ENCODE measurements around the gene AP1S3. TPM values are rescaled to one million over a fixed set of nuclear protein-coding genes. Genes with fewer than 3 reads are reported as not detected.

Gene AP1S3
- total and polyA plus RNA-seq, 2 of the 4 experiments (the other 2 are of a cell fraction): 2.5 to 4.1 TPM

DNA sequence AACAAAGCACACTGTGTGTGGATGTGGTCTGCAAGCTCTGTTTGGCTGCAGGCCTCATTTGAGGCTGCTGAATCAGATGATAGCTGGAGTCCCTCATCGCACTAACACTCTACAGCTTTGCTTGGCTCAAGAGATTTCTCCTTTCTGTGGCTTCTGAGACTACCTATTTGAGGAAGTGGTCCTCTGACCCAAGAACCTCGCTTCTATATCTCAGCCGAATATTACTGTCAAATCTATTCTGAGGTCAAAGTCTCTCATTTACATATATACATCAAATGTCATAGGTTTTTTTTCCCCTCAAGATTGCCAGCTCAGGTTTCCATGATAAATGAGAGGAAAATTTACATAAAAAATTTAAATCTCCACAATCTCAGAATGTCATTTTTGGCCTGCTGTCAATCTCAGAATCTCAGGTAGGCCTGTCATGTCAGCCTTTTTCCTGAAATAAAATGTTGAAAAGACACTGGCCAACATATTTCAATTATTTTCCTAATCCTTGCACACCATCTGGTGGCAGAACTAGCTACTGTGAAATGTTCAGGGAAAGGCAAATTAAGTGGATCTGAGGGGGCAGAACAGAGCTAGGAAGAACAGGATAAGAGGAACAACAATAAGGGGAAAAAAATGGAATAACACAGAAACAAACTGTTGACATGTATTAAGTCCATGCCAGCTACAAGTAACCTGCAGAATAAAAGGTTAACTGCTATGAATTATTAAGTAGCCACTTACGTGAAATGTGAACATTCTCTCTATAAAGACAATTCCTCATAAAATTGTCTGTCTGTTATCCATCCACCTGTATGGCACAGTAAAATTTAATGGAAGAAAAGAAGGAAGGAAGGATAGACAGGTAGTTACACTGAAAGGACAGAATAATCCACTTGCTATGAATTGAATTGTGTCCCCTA, 39.3 kb downstream of the AP1S3 start:
- H2AK9ac ChIP-seq (replicated peaks; ENCODE audit: low read depth, low read length, poor library complexity): no peak overlapping the region
- dilution Hi-C loops (cut with HindIII; ENCODE audit: low sequenced_read_pairs, unreplicated experiment): no loop called here
- peaks cover 8% of the 10 kb centered on the region for H3K4me1 ChIP-seq (ENCODE audit: control insufficient read depth, insufficient read depth, low read length)
- H2AK5ac ChIP-seq (ENCODE audit: low read depth, low read length): no peak overlapping the region
- no peak overlapping the region for H3K4ac ChIP-seq (ENCODE audit: low read depth, low read length)
- no peak overlapping the region for H3K56ac ChIP-seq (ENCODE audit: extremely low read depth, insufficient read depth, low read length)
- H3K27me3 ChIP-seq (ENCODE audit: control insufficient read depth, insufficient read depth, low read length): no peaks in the 10 kb centered on the region
- no peak overlapping the region; the same call in 1 of the 2 replicates for H3K18ac ChIP-seq (ENCODE audit: low read depth, low read length)
- H2BK20ac ChIP-seq (ENCODE audit: low read depth, low read length): no peak overlapping the region
- H3K79me1 ChIP-seq (ENCODE audit: low read depth in 1 of 2, low read length in 2 of 2): peaks cover 0 to 3% of the 10 kb centered on the region in 2 experiments; a peak in 1 of 4 replicates
- TF ChIP-seq MAFK (IDR thresholded peaks at IDR 0.05; ENCODE audit: low read depth, low read length) (no peak), CTCF (conservative IDR thresholded peaks at IDR 0.05; ENCODE audit: low read depth, low read length) (peak; percentile 83), SMC3 (IDR thresholded peaks at IDR 0.05; ENCODE audit: low read depth, low read length) (peak; percentile 89), RCOR1 (IDR thresholded peaks at IDR 0.05; ENCODE audit: insufficient replicate concordance, low read length) (no peak), RAD21 (IDR thresholded peaks at IDR 0.05; ENCODE audit: low read length) (peak; percentile 85), ELK1 (IDR thresholded peaks at IDR 0.05; ENCODE audit: borderline replicate concordance, low read depth, low read length) (no peak)
- H4K20me1 ChIP-seq (ENCODE audit: insufficient read depth, low read length): no peaks in the 10 kb centered on the region
- no peak overlapping the region for H3K9ac ChIP-seq (ENCODE audit: low read depth, low read length)
- BruUV-seq (replicated peaks): no TSS peak
- POLR2A ChIA-PET (ENCODE audit: unreplicated experiment): no interaction called here
- ATAC-seq (ENCODE audit: low read depth): peak; percentile 73
- no peak overlapping the region for H2AFZ ChIP-seq (replicated peaks; ENCODE audit: low read length, poor library complexity)
- H2BK5ac ChIP-seq (ENCODE audit: low read depth, low read length, poor library complexity, severe bottlenecking): no peak overlapping the region
- H3K4me3 ChIP-seq (ENCODE audit: insufficient read depth, low read depth, low read length): no peak overlapping the region
- peak; percentile 59 for DNase-seq
- H3K23ac ChIP-seq (ENCODE audit: low read depth, low read length): no peak overlapping the region
- CTCF ChIA-PET: interaction anchor here (0.5 to 2.6 kb wide), 14 partner anchors 9 to 862 kb away, joined by 3 to 8 read pairs (median 4); no protein-coding TSS in a partner anchor
- 0 out of 3 replicates have a peak overlapping the region, but pooled peaks have one; percentile 7 for H2BK15ac ChIP-seq (ENCODE audit: low read depth, low read length)
- intact Hi-C loops (cut with micrococcal nuclease): loop anchor here (1.0 to 5.0 kb wide), 10 partner anchors 63 to 825 kb away; partner anchors contain the start of gene KCNE4
- H4K91ac ChIP-seq (ENCODE audit: insufficient read depth, low read depth, low read length): no peak overlapping the region
- H4K5ac ChIP-seq (ENCODE audit: low read depth, low read length): no peak overlapping the region
- peaks cover 5% of the 10 kb centered on the region for H3K9me1 ChIP-seq (ENCODE audit: insufficient read depth, low read length)
- WGBS, 2 experiments (ENCODE audit: extremely low coverage in 2 of 2, insufficient read length in 1 of 2): 83% methylated on average over 1 of the region's 4 CpGs; no CpG with 5 or more reads in 1 of the 2 experiments
- no peak overlapping the region for H3K14ac ChIP-seq (replicated peaks; ENCODE audit: low read depth, low read length)
- H3K27ac ChIP-seq (ENCODE audit: insufficient read depth, low read length): no peak overlapping the region
- H2BK120ac ChIP-seq (ENCODE audit: low read depth, low read length): peak overlapping the region; percentile 39; the same call in 1 of the 2 replicates
- H4K8ac ChIP-seq (ENCODE audit: low read depth in 2 of 2, low read length in 2 of 2): no peak overlapping the region; a peak in 1 of 4 replicates
- no peaks in the 10 kb centered on the region for H3K36me3 ChIP-seq (ENCODE audit: control insufficient read depth, insufficient read depth, low read length)
- no peaks in the 10 kb centered on the region for H3K9me3 ChIP-seq (ENCODE audit: control insufficient read depth, insufficient read depth, low read length)
- in situ Hi-C loops (cut with MboI; ENCODE audit: low sequenced_read_pairs): loop anchor here (5.0 to 25.0 kb wide), 3 partner anchors 106 to 823 kb away; no protein-coding TSS in a partner anchor
- H3K4me2 ChIP-seq (ENCODE audit: low read depth, low read length): no peak overlapping the region

All from IMR-90 (cell line).